ENCODE data around the gene GBP7.

GBP7 gene

DNA sequence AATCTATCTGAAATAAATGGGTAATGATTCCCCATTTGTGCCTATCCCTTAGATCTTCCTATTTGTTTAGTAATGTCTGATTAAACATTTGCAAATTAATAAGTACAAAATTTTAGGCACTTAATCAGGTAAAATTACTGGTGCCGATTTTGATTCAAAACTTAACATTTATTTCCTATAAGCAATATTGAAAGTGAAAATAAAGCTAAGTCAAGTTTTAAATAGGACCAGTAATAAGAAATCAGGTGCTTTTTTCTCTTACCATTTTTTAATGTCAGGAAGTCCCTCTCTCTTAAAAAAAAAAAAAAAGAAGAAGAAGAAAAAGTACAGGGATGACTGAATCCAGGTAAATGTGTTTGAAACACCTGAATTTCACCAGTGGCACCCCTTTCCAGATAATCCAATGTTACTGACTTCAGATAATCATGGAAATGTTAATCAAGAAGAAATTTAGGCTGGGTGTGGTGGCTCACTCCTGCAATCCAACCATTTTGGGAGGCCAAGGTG, 23.8 kb upstream of the GBP7 start:
- TF ChIP-seq EZH2phosphoT487 (IDR thresholded peaks at IDR 0.05; ENCODE audit: borderline replicate concordance, low read length), result no peak
- TF ChIP-seq, protein P1, sequence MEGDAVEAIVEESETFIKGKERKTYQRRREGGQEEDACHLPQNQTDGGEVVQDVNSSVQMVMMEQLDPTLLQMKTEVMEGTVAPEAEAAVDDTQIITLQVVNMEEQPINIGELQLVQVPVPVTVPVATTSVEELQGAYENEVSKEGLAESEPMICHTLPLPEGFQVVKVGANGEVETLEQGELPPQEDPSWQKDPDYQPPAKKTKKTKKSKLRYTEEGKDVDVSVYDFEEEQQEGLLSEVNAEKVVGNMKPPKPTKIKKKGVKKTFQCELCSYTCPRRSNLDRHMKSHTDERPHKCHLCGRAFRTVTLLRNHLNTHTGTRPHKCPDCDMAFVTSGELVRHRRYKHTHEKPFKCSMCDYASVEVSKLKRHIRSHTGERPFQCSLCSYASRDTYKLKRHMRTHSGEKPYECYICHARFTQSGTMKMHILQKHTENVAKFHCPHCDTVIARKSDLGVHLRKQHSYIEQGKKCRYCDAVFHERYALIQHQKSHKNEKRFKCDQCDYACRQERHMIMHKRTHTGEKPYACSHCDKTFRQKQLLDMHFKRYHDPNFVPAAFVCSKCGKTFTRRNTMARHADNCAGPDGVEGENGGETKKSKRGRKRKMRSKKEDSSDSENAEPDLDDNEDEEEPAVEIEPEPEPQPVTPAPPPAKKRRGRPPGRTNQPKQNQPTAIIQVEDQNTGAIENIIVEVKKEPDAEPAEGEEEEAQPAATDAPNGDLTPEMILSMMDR (IDR thresholded peaks at IDR 0.05; ENCODE audit: low read depth, low read length, poor library complexity, severe bottlenecking), result no peak
- Histone ChIP-seq H3K4me3 (ENCODE audit: low read length) (no peak overlapping the region), H3K9me3 (ENCODE audit: control insufficient read depth, insufficient read depth, low read length) (no peaks in the 10 kb centered on the region; the same call in none of the 2 replicates), H3K79me2 (ENCODE audit: control insufficient read depth, low read length) (no peaks in the 10 kb centered on the region), H3K9me2 (replicated peaks; ENCODE audit: control insufficient read depth, low read length) (no peaks in the 10 kb centered on the region), H4K20me1 (ENCODE audit: control insufficient read depth, insufficient read depth, low read depth, low read length) (no peaks in the 10 kb centered on the region), H3K27me3 (ENCODE audit: control insufficient read depth, low read length) (peaks cover 29% of the 10 kb centered on the region), H3K27ac (ENCODE audit: low read depth, low read length) (no peak overlapping the region), H3K4me2 (ENCODE audit: low read length) (no peak overlapping the region), H3F3A (ENCODE audit: control insufficient read depth, insufficient read depth) (no peaks in the 10 kb centered on the region), H3K36me3 (ENCODE audit: control insufficient read depth, low read length) (no peaks in the 10 kb centered on the region), H3K4me1 (ENCODE audit: control insufficient read depth, low read length) (no peaks in the 10 kb centered on the region)

DNA sequence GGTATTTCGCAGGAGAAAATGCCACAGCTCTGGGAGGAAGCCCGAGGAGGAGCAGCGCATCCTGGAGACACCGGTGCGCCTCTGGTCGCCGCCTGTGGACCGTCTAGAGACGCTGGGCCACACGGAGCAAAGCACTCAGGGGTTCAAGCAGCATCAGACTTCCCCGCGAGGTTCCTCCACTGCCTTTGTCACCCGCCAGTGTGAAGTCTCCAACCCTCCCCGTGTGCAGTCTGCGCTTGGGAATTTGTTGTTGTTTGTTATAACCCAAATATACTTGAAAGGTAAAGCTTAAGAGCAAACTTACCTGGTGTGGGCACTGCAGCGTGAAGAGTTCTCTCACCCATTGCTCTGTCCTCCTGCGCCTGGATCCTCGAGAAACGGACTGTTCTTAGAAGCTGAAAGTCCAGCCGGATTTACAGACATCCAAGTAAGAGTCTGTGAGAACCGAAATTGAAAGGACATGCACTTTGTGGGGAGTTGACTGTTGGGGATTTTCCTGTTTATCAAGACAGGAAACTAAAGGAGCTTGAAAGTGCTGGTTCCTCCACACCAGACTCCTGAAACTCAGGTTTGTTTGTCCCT, 22.8 kb upstream of the GBP7 start, which contains the start of gene GBP4:
Gene GBP4 (minus strand): TSS at position 452 of the 582 bp plus-strand sequence. CDS start 108 bp downstream, at position 344.
- no peaks in the 10 kb centered on the region for H3F3A ChIP-seq (ENCODE audit: control insufficient read depth, insufficient read depth)
- no peaks in the 10 kb centered on the region for H3K4me1 ChIP-seq (ENCODE audit: control insufficient read depth, low read length)
- no peaks in the 10 kb centered on the region; the same call in 1 of the 2 replicates for H3K9me3 ChIP-seq (ENCODE audit: control insufficient read depth, insufficient read depth, low read length)
- no peak within 1 kb of the TSS for H3K4me3 ChIP-seq (ENCODE audit: low read length)
- H4K20me1 ChIP-seq (ENCODE audit: control insufficient read depth, insufficient read depth, low read depth, low read length), result no peaks in the 10 kb centered on the region
- no peaks in the 10 kb centered on the region for H3K9me2 ChIP-seq (replicated peaks; ENCODE audit: control insufficient read depth, low read length)
- no peaks in the 10 kb centered on the region for H3K79me2 ChIP-seq (ENCODE audit: control insufficient read depth, low read length)
- peaks cover 29% of the 10 kb centered on the region for H3K27me3 ChIP-seq (ENCODE audit: control insufficient read depth, low read length)
- no peak within 1 kb of the TSS for H3K4me2 ChIP-seq (ENCODE audit: low read length)
- H3K27ac ChIP-seq (ENCODE audit: low read depth, low read length), result no peak within 1 kb of the TSS
- no peaks in the 10 kb centered on the region for H3K36me3 ChIP-seq (ENCODE audit: control insufficient read depth, low read length)
- TF ChIP-seq EZH2phosphoT487 (IDR thresholded peaks at IDR 0.05; ENCODE audit: borderline replicate concordance, low read length), result no peak
- TF ChIP-seq, protein P1 (IDR thresholded peaks at IDR 0.05; ENCODE audit: low read depth, low read length, poor library complexity, severe bottlenecking), result no peak

DNA sequence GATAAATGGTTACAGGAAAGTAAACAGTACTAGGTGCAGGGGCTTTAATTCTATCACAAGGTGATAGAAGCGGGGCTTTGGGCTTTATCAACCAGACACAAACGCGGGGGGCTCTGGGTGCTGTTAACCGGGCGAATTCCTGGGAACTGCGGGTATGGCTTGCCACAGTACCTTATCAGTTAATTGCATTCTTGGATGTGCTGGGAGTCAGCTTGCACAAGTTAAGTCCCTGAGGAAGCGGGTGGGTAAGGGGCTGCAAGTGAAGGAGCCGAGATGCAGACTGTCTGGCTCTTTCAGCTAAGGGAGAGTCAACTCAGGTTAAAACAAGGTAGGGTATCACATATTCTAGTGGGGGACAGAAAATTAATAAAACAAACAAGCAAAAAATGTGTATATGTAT, 22.3 kb upstream of the GBP7 start:
- Histone ChIP-seq H3K79me2 (ENCODE audit: control insufficient read depth, low read length) (no peaks in the 10 kb centered on the region), H3K4me1 (ENCODE audit: control insufficient read depth, low read length) (no peaks in the 10 kb centered on the region), H3K4me3 (ENCODE audit: low read length) (no peak overlapping the region), H3K4me2 (ENCODE audit: low read length) (no peak overlapping the region), H3F3A (ENCODE audit: control insufficient read depth, insufficient read depth) (no peaks in the 10 kb centered on the region), H3K9me3 (ENCODE audit: control insufficient read depth, insufficient read depth, low read length) (no peaks in the 10 kb centered on the region; the same call in 1 of the 2 replicates), H3K27me3 (ENCODE audit: control insufficient read depth, low read length) (peaks cover 29% of the 10 kb centered on the region), H4K20me1 (ENCODE audit: control insufficient read depth, insufficient read depth, low read depth, low read length) (no peaks in the 10 kb centered on the region), H3K9me2 (replicated peaks; ENCODE audit: control insufficient read depth, low read length) (no peaks in the 10 kb centered on the region), H3K27ac (ENCODE audit: low read depth, low read length) (no peak overlapping the region), H3K36me3 (ENCODE audit: control insufficient read depth, low read length) (no peaks in the 10 kb centered on the region)
- TF ChIP-seq, protein P1 (IDR thresholded peaks at IDR 0.05; ENCODE audit: low read depth, low read length, poor library complexity, severe bottlenecking), result no peak
- 0 out of 2 replicates have a peak, but pooled peaks have one; percentile 24 for TF ChIP-seq EZH2phosphoT487 (IDR thresholded peaks at IDR 0.05; ENCODE audit: borderline replicate concordance, low read length)
